IPS-18c (cell line): ENCODE results near the gene TMX2.
"Not testable (repeated sequence)": the region's sequence is repeated elsewhere in the genome, so short reads cannot be mapped to it uniquely, and the experiment has no call there.

Experiments used
- H3K4me3 ChIP-seq: 2 replicates; pipeline ENCODE4 v1.7.0; 2013; ENCODE audit warnings: low read depth, mild to moderate bottlenecking, low read length, moderate library complexity; ENCODE audit not compliant: insufficient read depth
- H3K9me3 ChIP-seq: one replicate; pipeline ENCODE4 v1.6.1; 2013; ENCODE audit warnings: mild to moderate bottlenecking, low read length, moderate library complexity; ENCODE audit not compliant: control insufficient read depth, insufficient read depth

Gene TMX2, protein sequence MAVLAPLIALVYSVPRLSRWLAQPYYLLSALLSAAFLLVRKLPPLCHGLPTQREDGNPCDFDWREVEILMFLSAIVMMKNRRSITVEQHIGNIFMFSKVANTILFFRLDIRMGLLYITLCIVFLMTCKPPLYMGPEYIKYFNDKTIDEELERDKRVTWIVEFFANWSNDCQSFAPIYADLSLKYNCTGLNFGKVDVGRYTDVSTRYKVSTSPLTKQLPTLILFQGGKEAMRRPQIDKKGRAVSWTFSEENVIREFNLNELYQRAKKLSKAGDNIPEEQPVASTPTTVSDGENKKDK

GRCh38 chr11:57712256-57713150 lies at the start of gene TMX2:
Gene TMX2 (plus strand): TSS chr11:57712593. CDS start chr11:57712619, 26 bp downstream.
- H3K9me3 ChIP-seq: no peaks in the 10 kb centered on the region

DNA sequence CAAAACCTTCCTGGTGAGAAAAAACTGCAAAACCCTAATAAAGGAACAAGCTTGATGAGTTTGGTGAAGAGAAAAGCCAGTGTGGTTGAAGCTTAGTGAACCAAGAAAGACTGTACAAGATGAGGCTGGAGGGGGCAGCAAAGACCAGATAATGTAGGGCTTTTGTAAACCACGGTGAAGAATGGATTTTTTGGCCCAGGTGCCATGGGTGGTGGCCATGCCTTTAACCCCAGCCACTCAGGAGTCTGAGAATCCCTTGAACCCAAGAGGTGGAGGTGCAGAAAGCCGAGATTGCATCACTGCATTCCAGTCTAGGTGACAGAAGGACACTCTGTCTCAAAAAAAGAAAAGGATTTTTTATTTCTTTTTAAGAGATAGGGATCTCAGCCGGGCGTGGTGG lies 49.5 kb upstream of the TMX2 start:
- no peak overlapping the region for H3K4me3 ChIP-seq

More at GRCh38 chr11:57712256-57713150, at the start of gene TMX2:
- H3K4me3 ChIP-seq: peak within 1 kb of the TSS; percentile 93

GRCh38 chr11:57663975-57664374 lies 48.4 kb upstream of the TMX2 start:
- no peak overlapping the region for H3K4me3 ChIP-seq
- H3K9me3 ChIP-seq: no peaks in the 10 kb centered on the region

More for the DNA sequence above, 49.5 kb upstream of the TMX2 start:
- H3K9me3 ChIP-seq: no peaks in the 10 kb centered on the region

- Histone ChIP-seq H3K4me3 (peak overlapping the region; percentile 92), H3K9me3 (no peaks in the 10 kb centered on the region)
Measured at GRCh38 chr11:57667117-57667735, 45.2 kb upstream of the TMX2 start.

GRCh38 chr11:57667736-57668433 lies 44.5 kb upstream of the TMX2 start, which contains the start of gene ZDHHC5:
Gene ZDHHC5 (plus strand): TSS chr11:57668114. CDS start chr11:57673091, 4,977 bp downstream.
- H3K4me3 ChIP-seq: peak within 1 kb of the TSS; percentile 92
- H3K9me3 ChIP-seq: no peaks in the 10 kb centered on the region

GRCh38 chr11:57668434-57668782 lies 44.0 kb upstream of the TMX2 start:
- Histone ChIP-seq H3K4me3 (peak overlapping the region; percentile 78), H3K9me3 (no peaks in the 10 kb centered on the region)

- Histone ChIP-seq H3K4me3 (no peak overlapping the region), H3K9me3 (no peaks in the 10 kb centered on the region)
Measured at GRCh38 chr11:57674251-57674650, 38.1 kb upstream of the TMX2 start.

DNA sequence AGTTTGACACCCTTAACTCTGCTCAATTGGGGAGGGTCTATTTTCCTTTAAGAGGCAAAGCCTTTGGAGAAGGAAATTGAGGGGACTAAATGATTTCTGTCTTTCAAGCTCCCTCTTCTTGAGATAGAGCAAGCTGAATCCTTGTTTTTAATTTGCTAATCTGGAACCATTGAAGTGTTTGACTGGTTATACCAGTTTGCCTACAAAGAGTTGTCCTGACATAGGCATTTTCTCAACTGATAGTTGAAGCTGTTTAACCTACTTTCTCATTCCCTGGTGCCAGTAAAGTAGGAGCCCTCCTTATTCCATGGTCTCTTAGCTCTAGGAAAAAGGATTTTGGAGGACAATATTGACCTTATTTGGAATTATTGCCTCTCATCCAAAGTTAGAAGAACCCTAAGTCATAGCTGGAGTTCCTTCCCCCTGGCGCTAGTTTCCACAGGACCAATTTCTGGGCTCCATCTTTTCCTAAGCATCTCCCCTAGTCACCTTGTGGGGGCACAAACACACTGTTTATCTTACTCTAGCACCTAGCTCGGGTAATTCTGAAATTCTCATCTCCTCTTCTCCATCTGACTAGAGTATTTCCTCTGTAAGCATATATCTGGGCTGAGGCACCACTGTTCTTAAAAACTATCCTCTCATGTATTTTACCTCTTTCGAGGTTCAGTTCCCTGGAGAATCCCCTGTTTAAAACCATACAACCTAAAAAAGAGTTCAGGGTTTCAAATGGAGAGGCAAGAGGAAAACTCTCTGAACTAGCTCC lies 37.0 kb upstream of the TMX2 start:
- Histone ChIP-seq H3K4me3 (no peak overlapping the region), H3K9me3 (no peaks in the 10 kb centered on the region)

DNA sequence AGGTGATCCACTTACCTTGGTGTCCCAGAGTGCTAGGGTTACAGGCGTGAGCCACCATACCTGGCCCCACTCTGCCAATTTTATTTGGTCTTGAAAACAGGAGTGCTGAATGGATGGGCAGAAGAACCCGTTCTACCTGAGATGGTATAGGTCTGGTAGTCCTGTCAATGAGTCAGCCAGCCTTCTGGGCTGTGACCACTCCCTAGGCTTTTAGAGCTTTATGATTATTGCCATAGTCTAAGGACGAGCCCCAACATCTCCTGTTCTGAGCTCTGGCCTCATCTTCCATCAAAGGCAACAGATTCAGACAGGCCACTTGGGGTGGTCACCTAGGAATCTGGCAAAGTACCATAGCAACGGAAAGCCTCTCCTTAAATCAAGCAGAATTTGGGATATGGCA lies 33.0 kb upstream of the TMX2 start:
- Histone ChIP-seq H3K4me3 (no peak overlapping the region), H3K9me3 (no peaks in the 10 kb centered on the region)

GRCh38 chr11:57680552-57680874 lies 31.9 kb upstream of the TMX2 start:
- no peak overlapping the region for H3K4me3 ChIP-seq
- H3K9me3 ChIP-seq: no peaks in the 10 kb centered on the region

DNA sequence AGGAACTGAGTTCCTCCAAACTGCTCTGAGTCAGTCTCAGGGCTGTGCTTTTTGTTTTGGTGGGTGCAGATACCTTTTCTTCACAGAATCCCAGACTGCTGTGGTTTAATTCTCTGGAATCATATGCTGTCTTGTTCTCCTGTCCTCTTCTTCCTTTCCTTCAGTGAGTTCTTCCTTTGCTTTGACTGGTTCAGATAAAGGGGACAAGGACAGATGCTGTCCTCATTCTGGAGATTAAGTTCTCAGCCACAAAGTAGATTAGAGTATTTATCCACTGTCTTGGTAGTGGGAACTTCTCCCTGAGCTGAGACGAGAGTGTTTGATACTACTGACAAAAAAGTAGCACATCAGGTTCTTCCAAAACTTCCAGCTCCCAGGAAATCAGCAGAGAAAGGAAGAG lies 31.2 kb upstream of the TMX2 start:
- Histone ChIP-seq H3K9me3 (no peaks in the 10 kb centered on the region), H3K4me3 (no peak overlapping the region)

GRCh38 chr11:57690474-57690873 lies 21.9 kb upstream of the TMX2 start:
- H3K9me3 ChIP-seq, H3K4me3 ChIP-seq: not testable (repeated sequence)

GRCh38 chr11:57698843-57699365 lies 13.5 kb upstream of the TMX2 start:
- Histone ChIP-seq H3K9me3 (no peaks in the 10 kb centered on the region), H3K4me3 (no peak overlapping the region)

- no peaks in the 10 kb centered on the region for H3K9me3 ChIP-seq
- no peak overlapping the region for H3K4me3 ChIP-seq
Measured at GRCh38 chr11:57699813-57700212, 12.6 kb upstream of the TMX2 start.

DNA sequence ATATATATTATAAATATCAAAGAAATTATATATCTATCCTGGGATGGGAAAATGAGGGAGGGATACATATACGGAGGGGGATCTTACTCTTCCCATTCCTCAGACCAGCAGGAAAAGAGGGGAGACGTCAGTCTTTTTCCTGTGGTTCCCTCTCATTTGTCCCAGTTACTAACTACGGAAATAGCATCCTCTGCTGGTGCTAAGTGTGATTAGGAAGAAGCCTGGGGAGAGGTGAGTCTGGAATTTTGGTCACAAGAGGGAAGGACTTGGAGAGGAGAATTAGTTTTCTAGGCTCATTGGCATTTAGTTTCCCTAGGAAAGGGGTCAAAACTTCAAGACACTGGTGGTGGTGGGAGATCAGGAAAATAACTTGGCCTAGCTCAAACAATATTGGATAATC lies 12.0 kb upstream of the TMX2 start:
- H3K9me3 ChIP-seq: no peaks in the 10 kb centered on the region
- no peak overlapping the region for H3K4me3 ChIP-seq

- Histone ChIP-seq H3K4me3 (no peak overlapping the region), H3K9me3 (no peaks in the 10 kb centered on the region)
Measured at GRCh38 chr11:57703341-57703740, 9.1 kb upstream of the TMX2 start.

DNA sequence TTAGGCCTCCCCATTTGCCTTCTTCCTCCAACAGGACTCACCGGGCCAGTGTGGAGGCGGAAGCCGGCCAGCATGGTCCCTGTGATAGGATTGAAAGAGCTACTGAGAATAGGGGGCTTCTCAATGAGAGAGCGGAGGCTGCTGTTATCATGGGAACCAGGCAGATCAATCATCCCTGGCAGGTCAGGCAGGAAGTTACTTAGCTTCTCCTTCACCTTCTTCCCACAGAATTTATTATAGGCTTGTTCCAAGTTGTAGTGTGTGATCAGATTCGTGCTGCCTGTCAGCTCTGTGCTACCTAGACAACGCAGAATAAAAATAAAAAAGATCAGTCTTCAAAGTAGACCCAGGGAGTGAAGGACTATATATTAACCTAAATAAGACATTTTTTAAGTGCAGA lies 7.5 kb upstream of the TMX2 start:
- no peaks in the 10 kb centered on the region for H3K9me3 ChIP-seq
- no peak overlapping the region for H3K4me3 ChIP-seq
